B cell (primary cell): ENCODE measurements around the gene LRRC14B. TPM values are rescaled to one million over a fixed set of nuclear protein-coding genes. Genes with fewer than 3 reads are reported as not detected.

Experiments
- ATAC-seq: fragments of 200-7000 bp; cut with Tn5 transposase; one replicate; pipeline ENCODE4 v1.10.0; 2021; ENCODE audit warnings: low read depth, mild to moderate bottlenecking, moderate number of reproducible peaks, moderate library complexity
- CTCF ChIA-PET: fragments of 350-600 bp; sonication (Branson Sonifier 250); formaldehyde crosslinking; loops from one replicate; lab custom pipeline; 2021; ENCODE audit warnings: antibody characterized with exemption, inconsistent platforms; lab: Charles Lee
- POLR2A ChIA-PET: fragments of 350-600 bp; sonication (Branson Sonifier 250); formaldehyde crosslinking; loops from one replicate; lab custom pipeline; 2021; ENCODE audit warnings: antibody characterized with exemption; lab: Charles Lee
- DNase-seq: peaks from one replicate; pipeline ENCODE4 v3.0.0; 2013
- H2AFZ ChIP-seq: 2 replicates; pipeline ENCODE4 v1.6.1; 2012; ENCODE audit warnings: mild to moderate bottlenecking, low read depth, low read length; ENCODE audit not compliant: insufficient read depth, poor library complexity, severe bottlenecking
- H3K27ac ChIP-seq, 2 donors: 1 replicate in 1 of 2; 2 replicates in 1 of 2; pipeline ENCODE4 v1.5.1; 2012 to 2013; ENCODE audit warnings: low read length in 2 of 2, mild to moderate bottlenecking in 2 of 2, moderate library complexity in 1 of 2
- H3K27me3 ChIP-seq, 4 experiments: fragments of 200-600 bp in 1 of 4; sonication (generic) in 1 of 4; replicated peaks in 1 of 4; 1 replicate in 2 of 4; 2 replicates in 2 of 4; pipeline versions ENCODE4 v1.6.1 to v1.7.0; 2013 to 2016; ENCODE audit warnings: low read length in 3 of 4, mild to moderate bottlenecking in 2 of 4, mixed read lengths in 1 of 4, moderate library complexity in 1 of 4; ENCODE audit not compliant: insufficient read depth in 4 of 4, control insufficient read depth in 3 of 4; ENCODE audit errors: control extremely low read depth in 1 of 4
- H3K36me3 ChIP-seq, 2 experiments: replicated peaks in 1 of 2; 1 replicate in 1 of 2; 2 replicates in 1 of 2; pipeline versions ENCODE4 v1.6.1 to v1.7.1; 2013; ENCODE audit warnings: low read length in 1 of 2; ENCODE audit not compliant: insufficient read depth in 2 of 2, control insufficient read depth in 1 of 2; ENCODE audit errors: control extremely low read depth in 1 of 2, extremely low read depth in 1 of 2
- H3K4me1 ChIP-seq, 2 donors: fragments of 200-600 bp in 1 of 2; sonication (generic) in 1 of 2; 1 replicate in 1 of 2; 2 replicates in 1 of 2; pipeline versions ENCODE4 v1.5.1 to v1.6.1; 2013 to 2017; ENCODE audit warnings: low read length in 2 of 2; ENCODE audit not compliant: control insufficient read depth in 2 of 2, insufficient read depth in 2 of 2
- H3K4me2 ChIP-seq: replicated peaks from 2 replicates; pipeline ENCODE3; 2012; ENCODE audit warnings: mild to moderate bottlenecking, low read depth, low read length; ENCODE audit not compliant: poor library complexity, severe bottlenecking
- H3K4me3 ChIP-seq, 5 experiments: fragments of 200-600 bp in 1 of 5; sonication (generic) in 1 of 5; 1 replicate in 3 of 5; 2 replicates in 2 of 5; pipeline versions ENCODE4 v1.5.1 to v1.7.0; 2011 to 2016; ENCODE audit warnings: low read length in 4 of 5, mild to moderate bottlenecking in 4 of 5, low read depth in 2 of 5, control low read depth in 1 of 5, moderate library complexity in 1 of 5; ENCODE audit not compliant: insufficient read depth in 1 of 5; ENCODE audit errors: control extremely low read depth in 1 of 5, extremely low read depth in 1 of 5
- H3K79me2 ChIP-seq: fragments of 200-600 bp; sonication (generic); one replicate; pipeline ENCODE4 v1.6.0; 2016; ENCODE audit warnings: low read length; ENCODE audit not compliant: control insufficient read depth, insufficient read depth
- H3K9ac ChIP-seq: fragments of 200-600 bp; sonication (generic); 2 replicates; pipeline ENCODE4 v1.6.1; 2017; ENCODE audit warnings: mild to moderate bottlenecking, low read length, moderate library complexity
- H3K9me3 ChIP-seq, 3 donors: one replicate each; pipeline versions ENCODE4 v1.6.1 to v1.7.1; 2013; ENCODE audit warnings: low read length in 2 of 3; ENCODE audit not compliant: control insufficient read depth in 2 of 3, insufficient read depth in 1 of 3; ENCODE audit errors: control extremely low read depth in 1 of 3
- H4K20me1 ChIP-seq: 2 replicates; pipeline ENCODE4 v1.6.0; 2012; ENCODE audit warnings: mild to moderate bottlenecking, low read length; ENCODE audit not compliant: insufficient read depth, control insufficient read depth, poor library complexity, severe bottlenecking
- H3K27ac Mint-ChIP-seq: one replicate; pipeline ENCODE4 v1.8.0; 2021; ENCODE audit warnings: mixed read lengths
- H3K27me3 Mint-ChIP-seq: one replicate; pipeline ENCODE4 v1.8.0; 2021; ENCODE audit warnings: mixed read lengths
- H3K4me1 Mint-ChIP-seq: one replicate; pipeline ENCODE4 v1.8.0; 2021; ENCODE audit warnings: mixed read lengths
- H3K4me3 Mint-ChIP-seq: one replicate; pipeline ENCODE4 v1.8.0; 2021; ENCODE audit warnings: mixed read lengths
- H3K9me3 Mint-ChIP-seq: one replicate; pipeline ENCODE4 v1.8.0; 2022; ENCODE audit warnings: mixed read lengths; ENCODE audit not compliant: insufficient read depth
- CTCF ChIP-seq: fragments of 200-600 bp; IDR thresholded peaks from one replicate; pipeline ENCODE4 v1.8.0; 2022; ENCODE audit warnings: antibody characterized with exemption, mild to moderate bottlenecking
- EZH2 ChIP-seq: IDR thresholded peaks from 2 replicates; pipeline ENCODE4 v1.6.1; 2012; ENCODE audit warnings: borderline replicate concordance, low read depth, mild to moderate bottlenecking, moderate library complexity, low read length; ENCODE audit not compliant: insufficient read depth, poor library complexity, severe bottlenecking
- WGBS: methylation state at CpG from one replicate; pipeline ENCODE4 v1.1.5; 2013; ENCODE audit warnings: missing lambda C conversion rate; ENCODE audit not compliant: insufficient coverage; 5-methylcytosine and 5-hydroxymethylcytosine counted together
- intact Hi-C: fragments of 100-400 bp; cut with micrococcal nuclease; formaldehyde crosslinking; loops from one replicate; pipeline ENCODE4 v1.10.0; 2022
- polyA plus RNA-seq: library from polyadenylated mRNA; depleted of rRNA; stranded (reverse); fragments of >200 nt; gene quantifications from 2 replicates; pipeline ENCODE4 v1.2.3, GENCODE V29; 2012
- total RNA-seq, 2 donors: library from RNA; stranded (reverse); fragments of 120-200 nt in 1 of 2; gene quantifications; 1 replicate in 1 of 2; 2 replicates in 1 of 2; pipeline versions ENCODE4 v1.2.3 to v1.2.4, GENCODE V29; 2013 to 2022

Gene LRRC14B
- total and polyA plus RNA-seq, 2 donors (not counting 1 experiment from before 2014, with no cell fraction given) = 0.06 TPM; not detected in 1

- TF ChIP-seq CTCF = no peak
- Histone ChIP-seq H3K4me2 (no peak overlapping the region), H3K4me3 (no peak overlapping the region), H3K27me3 (peaks cover 0 to 24% (median 1%) of the 10 kb centered on the region in 4 experiments), H3K36me3 (no peaks in the 10 kb centered on the region), H4K20me1 (no peaks in the 10 kb centered on the region), H3K9me3 (no peaks in the 10 kb centered on the region), H2AFZ (no peak overlapping the region), H3K79me2 (no peaks in the 10 kb centered on the region), H3K9ac (no peak overlapping the region), H3K4me1 (peaks cover 14 to 16% of the 10 kb centered on the region in 2 donors), H3K27ac (no peak overlapping the region)
- no peak for DNase-seq
- peaks cover 12% of the 10 kb centered on the region for H3K27me3 Mint-ChIP-seq
- ATAC-seq = no peak
- POLR2A ChIA-PET = no interaction called here
- intact Hi-C loops = no loop called here
- 89% methylated on average over 17 of the region's 17 CpGs for WGBS
- no peak overlapping the region for H3K27ac Mint-ChIP-seq
- no peaks in the 10 kb centered on the region for H3K9me3 Mint-ChIP-seq
- CTCF ChIA-PET = no interaction called here
- peaks cover 20% of the 10 kb centered on the region for H3K4me1 Mint-ChIP-seq
- no peak overlapping the region for H3K4me3 Mint-ChIP-seq
Observed at GRCh38 chr5:192970-193831, 1.9 kb downstream of the LRRC14B start.

GRCh38 chr5:194102-194501, 2.8 kb downstream of the LRRC14B start:
- WGBS = 96% methylated on average over 9 of the region's 15 CpGs
- no peaks in the 10 kb centered on the region for H4K20me1 ChIP-seq
- H3K27ac ChIP-seq = no peak overlapping the region
- H3K4me3 ChIP-seq = no peak overlapping the region
- TF ChIP-seq EZH2 (no peak), CTCF (no peak)
- no peak overlapping the region for H3K4me2 ChIP-seq
- no peak for DNase-seq
- ChIA-PET CTCF (no interaction called here), POLR2A (no interaction called here)
- H3K79me2 ChIP-seq = no peaks in the 10 kb centered on the region
- Mint-ChIP-seq H3K4me1 (peaks cover 14% of the 10 kb centered on the region), H3K9me3 (no peaks in the 10 kb centered on the region), H3K27ac (no peak overlapping the region), H3K27me3 (peaks cover 7% of the 10 kb centered on the region), H3K4me3 (no peak overlapping the region)
- intact Hi-C loops = no loop called here
- peaks cover 10 to 11% of the 10 kb centered on the region in 2 donors for H3K4me1 ChIP-seq
- H3K9me3 ChIP-seq = no peaks in the 10 kb centered on the region
- no peak overlapping the region for H3K9ac ChIP-seq
- ATAC-seq = no peak
- peaks cover 0 to 21% (median 0%) of the 10 kb centered on the region in 4 experiments for H3K27me3 ChIP-seq
- H2AFZ ChIP-seq = no peak overlapping the region
- no peaks in the 10 kb centered on the region for H3K36me3 ChIP-seq
